Activated CD4-positive, alpha-beta memory T cell treated with anti-CD3 and anti-CD28 coated beads for 36 hours (primary cell): ENCODE measurements around the gene PVALEF. TPM values are rescaled to one million over a fixed set of nuclear protein-coding genes. Genes with fewer than 3 reads are reported as not detected.

ENCODE experiments used
- CTCF ChIA-PET: fragments of 350-600 bp; sonication (Branson Sonifier 250); formaldehyde crosslinking; loops from one replicate; lab custom pipeline; 2021; ENCODE audit warnings: antibody characterized with exemption, inconsistent platforms; lab: Charles Lee
- POLR2A ChIA-PET: fragments of 350-600 bp; sonication (Branson Sonifier 250); formaldehyde crosslinking; loops from one replicate; lab custom pipeline; 2021; ENCODE audit warnings: antibody characterized with exemption; lab: Charles Lee
- DNase-seq: peaks from one replicate; pipeline ENCODE4 v3.0.0-alpha.2; 2020
- H3K27ac Mint-ChIP-seq: one replicate; pipeline ENCODE4 v1.8.0; 2021; ENCODE audit warnings: mixed read lengths
- H3K27me3 Mint-ChIP-seq: one replicate; pipeline ENCODE4 v1.8.0; 2021; ENCODE audit warnings: mixed read lengths
- H3K36me3 Mint-ChIP-seq: one replicate; pipeline ENCODE4 v1.8.0; 2021; ENCODE audit warnings: mixed read lengths
- H3K4me1 Mint-ChIP-seq: one replicate; pipeline ENCODE4 v1.8.0; 2021; ENCODE audit warnings: low read depth, mixed read lengths
- H3K4me3 Mint-ChIP-seq: one replicate; pipeline ENCODE4 v1.8.0; 2021; ENCODE audit warnings: mild to moderate bottlenecking, mixed read lengths
- H3K9me3 Mint-ChIP-seq: one replicate; pipeline ENCODE4 v1.8.0; 2021; ENCODE audit warnings: mixed read lengths
- intact Hi-C: fragments of 100-400 bp; cut with micrococcal nuclease; formaldehyde crosslinking; loops from one replicate; pipeline ENCODE4 v1.15.1; 2023
- total RNA-seq, 2 experiments: library from RNA; stranded (reverse); gene quantifications; one replicate each; pipeline ENCODE4 v1.2.3, GENCODE V29; 2021

The PVALEF gene
- total RNA-seq, 2 experiments from 2014 or later = not detected

DNA sequence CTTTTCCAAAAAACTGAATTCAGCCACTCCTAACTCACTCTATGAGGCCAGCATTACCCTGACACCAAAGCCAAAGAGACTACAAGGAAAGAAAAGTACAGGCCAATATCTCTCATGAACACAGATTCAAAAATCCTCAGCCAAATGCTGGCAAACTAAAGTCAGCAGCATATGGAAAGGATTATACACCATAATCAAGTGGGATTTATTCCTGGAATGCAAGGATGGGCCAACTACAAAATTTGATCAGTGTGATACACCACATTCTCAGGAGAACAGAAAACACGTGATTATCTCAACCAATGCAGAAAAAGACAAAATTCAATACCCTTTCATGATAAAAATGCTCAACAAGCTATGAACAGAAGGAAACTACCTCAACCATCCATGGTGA is 8.5 kb downstream of the PVALEF start:
- Mint-ChIP-seq H3K36me3 (no peaks in the 10 kb centered on the region), H3K27me3 (no peaks in the 10 kb centered on the region), H3K4me1 (no peaks in the 10 kb centered on the region), H3K27ac (no peak overlapping the region), H3K4me3 (no peak overlapping the region), H3K9me3 (peaks cover 5% of the 10 kb centered on the region)
- CTCF ChIA-PET = no interaction called here
- intact Hi-C loops = no loop called here
- POLR2A ChIA-PET = no interaction called here
- DNase-seq = no peak

DNA sequence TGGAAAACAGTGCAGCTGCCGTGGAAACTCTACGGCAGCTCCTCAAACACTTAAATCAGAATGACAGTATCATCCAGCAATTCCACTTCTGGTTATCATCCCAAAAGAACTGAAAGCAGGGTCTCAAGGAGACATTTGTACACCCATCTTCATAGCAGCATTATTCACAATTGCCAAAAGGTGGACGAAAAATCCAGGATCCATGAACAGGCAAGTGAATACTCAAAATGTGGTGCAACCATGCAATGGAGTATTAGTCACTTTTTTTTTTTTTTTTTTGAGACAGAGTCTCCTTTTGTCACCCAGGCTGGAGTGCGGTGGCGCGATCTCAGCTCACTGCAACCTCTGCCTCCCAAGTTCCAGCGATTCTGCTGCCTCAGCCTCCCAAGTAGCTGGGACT is 11.4 kb downstream of the PVALEF start:
- H3K9me3 Mint-ChIP-seq = peaks cover 5% of the 10 kb centered on the region
- intact Hi-C loops = no loop called here
- POLR2A ChIA-PET = no interaction called here

GRCh38 chr17:81178136-81179091 is 13.1 kb downstream of the PVALEF start:
- Mint-ChIP-seq H3K27me3 (no peaks in the 10 kb centered on the region), H3K4me1 (no peaks in the 10 kb centered on the region), H3K36me3 (no peaks in the 10 kb centered on the region), H3K9me3 (peaks cover 5% of the 10 kb centered on the region), H3K27ac (no peak overlapping the region), H3K4me3 (no peak overlapping the region)
- CTCF ChIA-PET = no interaction called here
- DNase-seq = no peak
- intact Hi-C loops = no loop called here
- POLR2A ChIA-PET = no interaction called here

More for the DNA sequence above, 11.4 kb downstream of the PVALEF start:
- Mint-ChIP-seq H3K4me3 (no peak overlapping the region), H3K27ac (no peak overlapping the region), H3K27me3 (no peaks in the 10 kb centered on the region), H3K36me3 (no peaks in the 10 kb centered on the region), H3K4me1 (no peaks in the 10 kb centered on the region)
- no peak for DNase-seq
- CTCF ChIA-PET = interaction anchor here (0.7 kb wide), 1 partner anchor 614 kb away, joined by 3 read pairs; no protein-coding TSS in a partner anchor

DNA sequence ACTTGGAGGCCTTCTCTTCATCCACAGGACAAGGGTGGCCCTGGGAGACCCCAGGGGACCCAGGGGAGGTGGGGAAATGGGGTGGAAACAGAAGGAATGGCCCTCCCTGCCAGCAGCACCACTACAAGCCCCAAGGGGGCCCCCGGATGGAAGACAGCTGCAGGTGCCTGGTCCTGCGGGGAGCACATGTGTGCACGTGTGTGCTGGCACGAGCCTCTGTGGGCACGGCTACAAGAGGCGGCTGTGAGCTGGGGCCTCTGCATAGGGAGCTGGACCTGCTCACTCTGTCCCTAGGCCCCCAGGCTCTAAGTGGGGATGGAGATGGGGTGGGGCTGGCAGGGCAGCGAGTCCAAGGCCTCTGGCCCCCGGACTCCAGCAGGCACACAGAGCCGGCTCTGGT is 13.9 kb downstream of the PVALEF start:
- Mint-ChIP-seq H3K4me1 (no peaks in the 10 kb centered on the region), H3K27ac (no peak overlapping the region), H3K4me3 (no peak overlapping the region), H3K36me3 (no peaks in the 10 kb centered on the region), H3K27me3 (no peaks in the 10 kb centered on the region), H3K9me3 (peaks cover 5% of the 10 kb centered on the region)
- no peak for DNase-seq
- CTCF ChIA-PET = no interaction called here
- intact Hi-C loops = no loop called here
- POLR2A ChIA-PET = interaction anchor here (1.0 kb wide), 1 partner anchor 10 kb away, joined by 3 read pairs; no protein-coding TSS in a partner anchor

GRCh38 chr17:81179861-81180260 is 14.6 kb downstream of the PVALEF start:
- H3K4me1 Mint-ChIP-seq = no peaks in the 10 kb centered on the region
- no peaks in the 10 kb centered on the region for H3K27me3 Mint-ChIP-seq
- H3K27ac Mint-ChIP-seq = no peak overlapping the region
- no peak for DNase-seq
- ChIA-PET POLR2A (interaction anchor here (1.0 kb wide), 1 partner anchor 10 kb away, joined by 3 read pairs; no protein-coding TSS in a partner anchor), CTCF (no interaction called here)
- H3K36me3 Mint-ChIP-seq = no peaks in the 10 kb centered on the region
- intact Hi-C loops = no loop called here
- H3K4me3 Mint-ChIP-seq = no peak overlapping the region
- H3K9me3 Mint-ChIP-seq = peaks cover 5% of the 10 kb centered on the region

- Mint-ChIP-seq H3K36me3 (no peaks in the 10 kb centered on the region), H3K4me1 (no peaks in the 10 kb centered on the region), H3K27ac (no peak overlapping the region), H3K4me3 (no peak overlapping the region), H3K27me3 (no peaks in the 10 kb centered on the region), H3K9me3 (no peaks in the 10 kb centered on the region)
- ChIA-PET CTCF (no interaction called here), POLR2A (no interaction called here)
- no peak for DNase-seq
- intact Hi-C loops = no loop called here
Observed at GRCh38 chr17:81180836-81181810, 15.8 kb downstream of the PVALEF start.

GRCh38 chr17:81181811-81182185 is 16.5 kb downstream of the PVALEF start:
- intact Hi-C loops = no loop called here
- H3K9me3 Mint-ChIP-seq = no peaks in the 10 kb centered on the region
- no peaks in the 10 kb centered on the region for H3K27me3 Mint-ChIP-seq
- H3K4me1 Mint-ChIP-seq = no peaks in the 10 kb centered on the region
- H3K4me3 Mint-ChIP-seq = no peak overlapping the region
- DNase-seq = no peak
- H3K27ac Mint-ChIP-seq = no peak overlapping the region
- ChIA-PET POLR2A (no interaction called here), CTCF (no interaction called here)
- no peaks in the 10 kb centered on the region for H3K36me3 Mint-ChIP-seq

DNA sequence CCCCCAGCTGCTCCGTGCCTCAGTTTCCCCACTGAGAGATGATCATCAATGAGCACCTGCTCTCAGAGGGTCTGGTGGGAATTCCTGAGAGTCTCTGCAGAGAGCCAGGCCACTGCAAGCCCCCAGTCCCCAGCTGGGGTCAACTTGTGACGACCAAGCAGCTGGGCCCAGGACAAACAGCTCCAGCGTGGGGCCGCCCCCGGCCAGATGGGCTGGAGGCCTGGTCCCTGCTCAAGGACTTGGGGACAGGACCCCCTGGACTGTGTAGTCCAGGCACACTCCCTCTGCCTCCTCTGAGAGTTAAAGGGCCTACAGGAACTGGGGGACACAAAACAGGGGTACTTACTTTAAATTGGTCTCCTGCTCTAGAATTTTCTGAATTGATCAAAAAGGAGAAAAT is 17.3 kb downstream of the PVALEF start:
- Mint-ChIP-seq H3K36me3 (no peaks in the 10 kb centered on the region), H3K9me3 (no peaks in the 10 kb centered on the region), H3K27me3 (no peaks in the 10 kb centered on the region), H3K4me1 (no peaks in the 10 kb centered on the region), H3K4me3 (no peak overlapping the region), H3K27ac (no peak overlapping the region)
- no peak for DNase-seq
- intact Hi-C loops = no loop called here
- ChIA-PET POLR2A (interaction anchor here (0.5 kb wide), 1 partner anchor 73 kb away, joined by 3 read pairs; no protein-coding TSS in a partner anchor), CTCF (no interaction called here)

- Mint-ChIP-seq H3K27ac (no peak overlapping the region), H3K4me1 (no peaks in the 10 kb centered on the region), H3K9me3 (no peaks in the 10 kb centered on the region), H3K27me3 (no peaks in the 10 kb centered on the region), H3K36me3 (no peaks in the 10 kb centered on the region), H3K4me3 (no peak overlapping the region)
- intact Hi-C loops = no loop called here
- CTCF ChIA-PET = no interaction called here
- POLR2A ChIA-PET = no interaction called here
- no peak for DNase-seq
Observed at GRCh38 chr17:81183316-81183715, 18.0 kb downstream of the PVALEF start.

GRCh38 chr17:81183807-81184206 is 18.5 kb downstream of the PVALEF start:
- H3K4me1 Mint-ChIP-seq = no peaks in the 10 kb centered on the region
- H3K27ac Mint-ChIP-seq = no peak overlapping the region
- ChIA-PET POLR2A (no interaction called here), CTCF (no interaction called here)
- DNase-seq = no peak
- H3K36me3 Mint-ChIP-seq = no peaks in the 10 kb centered on the region
- H3K9me3 Mint-ChIP-seq = no peaks in the 10 kb centered on the region
- intact Hi-C loops = no loop called here
- no peaks in the 10 kb centered on the region for H3K27me3 Mint-ChIP-seq
- no peak overlapping the region for H3K4me3 Mint-ChIP-seq

DNA sequence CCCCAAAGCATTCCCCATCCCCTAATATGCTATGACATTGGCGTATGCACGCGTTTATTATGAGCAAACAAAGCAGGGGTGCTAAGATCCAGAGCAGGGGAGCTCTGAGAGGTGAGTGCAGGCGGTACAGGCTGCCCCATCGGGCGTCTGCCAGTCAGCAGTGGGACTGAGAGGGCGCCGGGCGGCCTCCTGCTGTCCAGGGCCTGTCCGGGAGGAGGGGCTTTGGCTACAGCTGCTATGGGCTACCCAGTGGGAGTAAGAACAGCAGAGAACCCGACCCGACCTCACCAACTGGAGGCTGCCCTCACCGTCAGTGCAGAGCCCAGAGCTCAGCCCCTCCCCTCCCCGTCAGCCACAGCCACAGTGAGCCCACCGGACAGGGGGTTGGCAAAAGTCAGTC is 19.2 kb downstream of the PVALEF start:
- Mint-ChIP-seq H3K4me3 (no peak overlapping the region), H3K4me1 (no peaks in the 10 kb centered on the region), H3K36me3 (peaks cover 2% of the 10 kb centered on the region), H3K27ac (no peak overlapping the region), H3K9me3 (no peaks in the 10 kb centered on the region), H3K27me3 (no peaks in the 10 kb centered on the region)
- ChIA-PET CTCF (no interaction called here), POLR2A (no interaction called here)
- intact Hi-C loops = no loop called here
- no peak for DNase-seq

GRCh38 chr17:81186203-81186602 is 20.9 kb downstream of the PVALEF start:
- H3K4me3 Mint-ChIP-seq = no peak overlapping the region
- intact Hi-C loops = no loop called here
- no peaks in the 10 kb centered on the region for H3K9me3 Mint-ChIP-seq
- POLR2A ChIA-PET = interaction anchor here (1.2 kb wide), 1 partner anchor 37 kb away, joined by 3 read pairs; the partner anchor contains the start of gene CEP131
- H3K36me3 Mint-ChIP-seq = peaks cover 2% of the 10 kb centered on the region
- CTCF ChIA-PET = no interaction called here
- no peaks in the 10 kb centered on the region for H3K27me3 Mint-ChIP-seq
- H3K4me1 Mint-ChIP-seq = no peaks in the 10 kb centered on the region
- no peak overlapping the region for H3K27ac Mint-ChIP-seq
- DNase-seq = no peak
